Lower lobe of right lung (tissue), 2 donors: ENCODE results near the gene SLC38A9. TPM values are rescaled to one million over a fixed set of nuclear protein-coding genes. Genes with fewer than 3 reads are reported as not detected.

Source experiments
- ATAC-seq, 2 donors: fragments of 200-7000 bp; cut with Tn5 transposase; one replicate each; pipeline ENCODE4 v1.9.1; 2020 to 2022; ENCODE audit warnings: mild to moderate bottlenecking in 2 of 2, moderate library complexity in 2 of 2
- DNase-seq: peaks from one replicate; pipeline ENCODE4 v3.0.0-alpha.2; 2020
- H3K27ac ChIP-seq: fragments of 200-600 bp; one replicate; pipeline ENCODE4 v1.8.0; 2022
- H3K27me3 ChIP-seq: fragments of 200-600 bp; one replicate; pipeline ENCODE4 v1.8.0; 2022; ENCODE audit warnings: low read depth
- H3K36me3 ChIP-seq: fragments of 200-600 bp; one replicate; pipeline ENCODE4 v1.8.0; 2022; ENCODE audit warnings: mild to moderate bottlenecking
- H3K4me1 ChIP-seq: fragments of 200-600 bp; one replicate; pipeline ENCODE4 v1.8.0; 2022
- H3K4me3 ChIP-seq: fragments of 200-600 bp; one replicate; pipeline ENCODE4 v1.8.0; 2022; ENCODE audit warnings: mild to moderate bottlenecking
- H3K9me3 ChIP-seq: fragments of 200-600 bp; one replicate; pipeline ENCODE4 v1.8.0; 2022
- CTCF ChIP-seq: fragments of 200-600 bp; IDR thresholded peaks from one replicate; pipeline ENCODE4 v1.8.0; 2022; ENCODE audit warnings: antibody characterized with exemption, mild to moderate bottlenecking
- intact Hi-C: fragments of 100-400 bp; cut with DNase I; formaldehyde crosslinking; loops from one replicate; pipeline ENCODE4 v1.11.0; 2022
- total RNA-seq: library from RNA; stranded (reverse); fragmentation: NEBNext Ultra II Directional; extraction: Animal tissue kit (Norgen Biotek cat#: 25700); gene quantifications from one replicate; pipeline ENCODE4 v1.2.1, GENCODE V29; 2021
- donor health status: DM: no; HTN: yes; CAD: no; lungs with severe emphysema.

The SLC38A9 gene
- total RNA-seq, 1 donor from 2014 or later, result 23.8 TPM

GRCh38 chr5:55625913-55626312 is 86.2 kb downstream of the SLC38A9 start:
- ATAC-seq (no peak), DNase-seq (no peak)
- Histone ChIP-seq H3K9me3 (no peaks in the 10 kb centered on the region), H3K27me3 (no peaks in the 10 kb centered on the region), H3K4me1 (peaks cover 15% of the 10 kb centered on the region), H3K4me3 (no peak overlapping the region), H3K27ac (no peak overlapping the region), H3K36me3 (peaks cover 2% of the 10 kb centered on the region)
- TF ChIP-seq CTCF, result no peak
- intact Hi-C loops, result no loop called here

- no peak for ATAC-seq
- H3K4me1 ChIP-seq, result peaks cover 18% of the 10 kb centered on the region
- no peak overlapping the region for H3K4me3 ChIP-seq
- H3K9me3 ChIP-seq, result no peaks in the 10 kb centered on the region
- H3K36me3 ChIP-seq, result no peaks in the 10 kb centered on the region
- no peak for DNase-seq
- H3K27me3 ChIP-seq, result no peaks in the 10 kb centered on the region
- intact Hi-C loops, result no loop called here
- H3K27ac ChIP-seq, result no peak overlapping the region
- no peak for TF ChIP-seq CTCF
Observed at GRCh38 chr5:55625589-55625909, 86.6 kb downstream of the SLC38A9 start.

GRCh38 chr5:55624841-55625588 is 87.1 kb downstream of the SLC38A9 start:
- Histone ChIP-seq H3K36me3 (no peaks in the 10 kb centered on the region), H3K9me3 (no peaks in the 10 kb centered on the region), H3K27ac (no peak overlapping the region), H3K4me3 (no peak overlapping the region), H3K27me3 (no peaks in the 10 kb centered on the region), H3K4me1 (peaks cover 24% of the 10 kb centered on the region)
- DNase-seq (no peak), ATAC-seq (no peak)
- no peak for TF ChIP-seq CTCF
- intact Hi-C loops, result no loop called here

- H3K4me3 ChIP-seq, result no peak overlapping the region
- intact Hi-C loops, result no loop called here
- no peak for DNase-seq
- ATAC-seq, result no peak
- TF ChIP-seq CTCF, result no peak
- H3K4me1 ChIP-seq, result peaks cover 24% of the 10 kb centered on the region
- H3K27me3 ChIP-seq, result no peaks in the 10 kb centered on the region
- no peak overlapping the region for H3K27ac ChIP-seq
- no peaks in the 10 kb centered on the region for H3K9me3 ChIP-seq
- H3K36me3 ChIP-seq, result no peaks in the 10 kb centered on the region
Observed at GRCh38 chr5:55623789-55624188, 88.3 kb downstream of the SLC38A9 start.

GRCh38 chr5:55622460-55622859 is 89.7 kb downstream of the SLC38A9 start:
- H3K4me1 ChIP-seq, result peaks cover 31% of the 10 kb centered on the region
- H3K36me3 ChIP-seq, result no peaks in the 10 kb centered on the region
- DNase-seq (no peak), ATAC-seq (no peak)
- no peaks in the 10 kb centered on the region for H3K9me3 ChIP-seq
- no peak overlapping the region for H3K27ac ChIP-seq
- no peak overlapping the region for H3K4me3 ChIP-seq
- intact Hi-C loops, result no loop called here
- no peaks in the 10 kb centered on the region for H3K27me3 ChIP-seq
- TF ChIP-seq CTCF, result no peak
